C4-2B (cell line): ENCODE measurements around the gene MYO1G.

ENCODE experiments used
- CTCF ChIP-seq: fragments of 450-650 bp; conservative IDR thresholded peaks from 2 replicates; pipeline ENCODE4 v1.5.1; 2017; ENCODE audit warnings: mild to moderate bottlenecking
- ZFX ChIP-seq: fragments of 450-650 bp; IDR thresholded peaks from 2 replicates; pipeline ENCODE4 v1.6.1; 2017

DNA sequence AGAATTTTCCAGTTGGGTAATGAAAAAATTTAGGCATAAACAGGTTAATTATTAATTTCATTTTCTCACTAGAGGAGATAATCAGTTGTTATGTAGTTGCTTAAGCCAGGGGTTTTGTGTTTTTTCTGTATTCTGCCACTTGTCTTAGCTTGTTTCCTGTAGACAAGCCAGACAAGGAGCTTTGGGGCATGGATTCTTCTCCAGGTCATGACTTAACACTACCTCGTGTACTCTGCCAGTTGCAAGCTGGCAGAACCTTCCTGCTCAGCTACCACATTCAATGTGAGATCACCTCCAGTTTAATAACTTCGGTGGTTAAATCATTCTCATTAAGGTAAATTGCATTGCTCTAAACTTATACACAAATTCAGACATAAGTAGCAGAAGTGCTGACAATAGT is 23.0 kb upstream of the MYO1G start:
- no peak for TF ChIP-seq CTCF
- TF ChIP-seq ZFX, result no peak
